H9 (cell line): ENCODE data around the gene HLA-DQB1. TPM values are rescaled to one million over a fixed set of nuclear protein-coding genes. Genes with fewer than 3 reads are reported as not detected.

Experiments used
- DNase-seq: peaks from one replicate; pipeline ENCODE4 v3.0.0-alpha.2; 2017
- H2AFZ ChIP-seq: one replicate; pipeline ENCODE4 v1.6.1; 2013; ENCODE audit warnings: mild to moderate bottlenecking, low read length, control low read depth, moderate library complexity
- H2AK5ac ChIP-seq: 2 replicates; pipeline ENCODE4 v1.6.1; 2013; ENCODE audit warnings: low read length, control low read depth, mixed read lengths; ENCODE audit not compliant: insufficient read length
- H2BK120ac ChIP-seq: one replicate; pipeline ENCODE4 v1.6.1; 2013; ENCODE audit warnings: low read depth, mild to moderate bottlenecking, low read length, control low read depth, inconsistent platforms; ENCODE audit not compliant: poor library complexity, severe bottlenecking
- H2BK12ac ChIP-seq: 2 replicates; pipeline ENCODE4 v1.6.1; 2013; ENCODE audit warnings: low read length, control low read depth, mixed read lengths, low read depth; ENCODE audit not compliant: insufficient read length
- H2BK15ac ChIP-seq: 2 replicates; pipeline ENCODE4 v1.6.1; 2013; ENCODE audit warnings: low read depth, low read length, control low read depth
- H2BK20ac ChIP-seq: one replicate; pipeline ENCODE4 v1.6.1; 2013; ENCODE audit warnings: low read depth, mild to moderate bottlenecking, low read length, control low read depth, inconsistent platforms; ENCODE audit not compliant: poor library complexity, severe bottlenecking
- H2BK5ac ChIP-seq: 2 replicates; pipeline ENCODE4 v1.6.1; 2013; ENCODE audit warnings: low read length, control low read depth, mixed read lengths; ENCODE audit not compliant: insufficient read length
- H3K14ac ChIP-seq: 2 replicates; pipeline ENCODE4 v1.6.1; 2013; ENCODE audit warnings: low read length, control low read depth; ENCODE audit not compliant: insufficient read depth
- H3K18ac ChIP-seq: 2 replicates; pipeline ENCODE4 v1.6.1; 2013; ENCODE audit warnings: low read depth, mild to moderate bottlenecking, mixed read lengths, low read length, control low read depth; ENCODE audit not compliant: insufficient read length
- H3K23ac ChIP-seq: 2 replicates; pipeline ENCODE4 v1.6.1; 2013; ENCODE audit warnings: low read length, control low read depth, mixed read lengths, low read depth; ENCODE audit not compliant: insufficient read length
- H3K23me2 ChIP-seq: 2 replicates; pipeline ENCODE4 v1.6.1; 2013; ENCODE audit warnings: low read depth, mild to moderate bottlenecking, mixed read lengths, low read length, control low read depth; ENCODE audit not compliant: insufficient read length, poor library complexity, severe bottlenecking
- H3K27ac ChIP-seq: 2 replicates; pipeline ENCODE4 v1.5.1; 2013; ENCODE audit warnings: low read length, control low read depth, mixed read lengths, low read depth; ENCODE audit not compliant: insufficient read length
- H3K27me3 ChIP-seq: 2 replicates; pipeline ENCODE4 v1.6.1; 2013; ENCODE audit warnings: low read length, control low read depth, inconsistent platforms; ENCODE audit not compliant: insufficient read depth
- H3K4ac ChIP-seq: 2 replicates; pipeline ENCODE4 v1.6.1; 2013; ENCODE audit warnings: low read depth, mild to moderate bottlenecking, control low read depth, inconsistent platforms, low read length, moderate library complexity
- H3K4me1 ChIP-seq: 2 replicates; pipeline ENCODE4 v1.6.1; 2013; ENCODE audit warnings: low read length, control low read depth, inconsistent platforms; ENCODE audit not compliant: insufficient read depth
- H3K4me2 ChIP-seq: 2 replicates; pipeline ENCODE4 v1.6.1; 2013; ENCODE audit warnings: low read length, control low read depth, mixed read lengths; ENCODE audit not compliant: insufficient read length, insufficient read depth
- H3K56ac ChIP-seq: 2 replicates; pipeline ENCODE4 v1.6.1; 2013; ENCODE audit warnings: low read depth, mild to moderate bottlenecking, mixed read lengths, low read length, control low read depth; ENCODE audit not compliant: insufficient read length
- H3K79me1 ChIP-seq: 2 replicates; pipeline ENCODE4 v1.6.1; 2013; ENCODE audit warnings: low read depth, mild to moderate bottlenecking, moderate library complexity, low read length, control low read depth, inconsistent platforms; ENCODE audit not compliant: insufficient read depth, poor library complexity, severe bottlenecking
- H3K79me2 ChIP-seq: 2 replicates; pipeline ENCODE4 v1.6.1; 2013; ENCODE audit warnings: low read length, control low read depth, inconsistent platforms; ENCODE audit not compliant: insufficient read depth
- H3K9ac ChIP-seq: 2 replicates; pipeline ENCODE4 v1.6.1; 2013; ENCODE audit warnings: low read length, control low read depth, mixed read lengths; ENCODE audit not compliant: insufficient read length; ENCODE audit errors: extremely low read depth
- H3K9me3 ChIP-seq: one replicate; pipeline ENCODE4 v1.6.1; 2013; ENCODE audit warnings: low read depth, low read length, inconsistent platforms; ENCODE audit not compliant: control insufficient read depth
- H3T11ph ChIP-seq: one replicate; pipeline ENCODE4 v1.6.1; 2013; ENCODE audit warnings: mild to moderate bottlenecking, low read length, control low read depth, inconsistent platforms
- H4K20me1 ChIP-seq: one replicate; pipeline ENCODE4 v1.6.1; 2013; ENCODE audit not compliant: control insufficient read depth, insufficient read length, insufficient read depth
- H4K5ac ChIP-seq: 2 replicates; pipeline ENCODE4 v1.6.1; 2013; ENCODE audit warnings: low read depth, mild to moderate bottlenecking, mixed read lengths, low read length, control low read depth; ENCODE audit not compliant: insufficient read length
- H4K8ac ChIP-seq: replicated peaks from 2 replicates; pipeline ENCODE4 v1.6.1; 2013; ENCODE audit warnings: low read length, control low read depth, mixed read lengths, low read depth; ENCODE audit not compliant: insufficient read length
- H4K91ac ChIP-seq: 2 replicates; pipeline ENCODE4 v1.6.1; 2013; ENCODE audit warnings: low read depth, mild to moderate bottlenecking, moderate library complexity, mixed read lengths, low read length, control low read depth; ENCODE audit not compliant: insufficient read length
- H3K27ac Mint-ChIP-seq, 3 experiments: 2 replicates in 2 of 3; 3 replicates in 1 of 3; pipeline ENCODE4 v1.8.0; 2020 to 2021; ENCODE audit warnings: mixed read lengths in 3 of 3, mild to moderate bottlenecking in 1 of 3, moderate library complexity in 1 of 3
- H3K27me3 Mint-ChIP-seq: 2 replicates; pipeline ENCODE4 v1.8.0; 2021; ENCODE audit warnings: low read depth, mild to moderate bottlenecking, moderate library complexity, mixed read lengths
- H3K36me3 Mint-ChIP-seq, 3 experiments: 2 replicates in 2 of 3; 3 replicates in 1 of 3; pipeline ENCODE4 v1.8.0; 2020 to 2021; ENCODE audit warnings: low read depth in 3 of 3, mixed read lengths in 3 of 3; ENCODE audit not compliant: insufficient read depth in 1 of 3
- H3K4me1 Mint-ChIP-seq, 2 experiments: 2 replicates each; pipeline ENCODE4 v1.8.0; 2020; ENCODE audit warnings: mixed read lengths in 2 of 2
- H3K4me3 Mint-ChIP-seq, 2 experiments: 2 replicates in 1 of 2; 3 replicates in 1 of 2; pipeline ENCODE4 v1.8.0; 2020 to 2021; ENCODE audit warnings: mild to moderate bottlenecking in 2 of 2, mixed read lengths in 2 of 2, moderate library complexity in 1 of 2
- H3K9me3 Mint-ChIP-seq, 2 experiments: 2 replicates in 1 of 2; 3 replicates in 1 of 2; pipeline ENCODE4 v1.8.0; 2020; ENCODE audit warnings: mild to moderate bottlenecking in 2 of 2, mixed read lengths in 2 of 2, moderate library complexity in 1 of 2
- WGBS: extraction: QIAGEN DNeasy Blood & Tissue Kit; methylation state at CpG from one replicate; pipeline ENCODE4 v1.1.7; 2013; ENCODE audit warnings: missing lambda C conversion rate, low lambda C conversion rate, mixed read lengths; ENCODE audit not compliant: insufficient read length; ENCODE audit errors: extremely low coverage; 5-methylcytosine and 5-hydroxymethylcytosine counted together
- total RNA-seq: library from RNA; stranded (reverse); gene quantifications from 2 replicates; pipeline ENCODE4 v1.2.1, GENCODE V29; 2021
- TF ChIP-seq, protein P1 (sequence below): fragments of 200-600 bp; sonication (generic); conservative IDR thresholded peaks from 3 replicates; pipeline ENCODE4 v1.8.0; 2021; ENCODE audit warnings: antibody characterized with exemption, mild to moderate bottlenecking

The HLA-DQB1 gene
- total RNA-seq, 1 experiment from 2014 or later, result 41.0 TPM

DNA sequence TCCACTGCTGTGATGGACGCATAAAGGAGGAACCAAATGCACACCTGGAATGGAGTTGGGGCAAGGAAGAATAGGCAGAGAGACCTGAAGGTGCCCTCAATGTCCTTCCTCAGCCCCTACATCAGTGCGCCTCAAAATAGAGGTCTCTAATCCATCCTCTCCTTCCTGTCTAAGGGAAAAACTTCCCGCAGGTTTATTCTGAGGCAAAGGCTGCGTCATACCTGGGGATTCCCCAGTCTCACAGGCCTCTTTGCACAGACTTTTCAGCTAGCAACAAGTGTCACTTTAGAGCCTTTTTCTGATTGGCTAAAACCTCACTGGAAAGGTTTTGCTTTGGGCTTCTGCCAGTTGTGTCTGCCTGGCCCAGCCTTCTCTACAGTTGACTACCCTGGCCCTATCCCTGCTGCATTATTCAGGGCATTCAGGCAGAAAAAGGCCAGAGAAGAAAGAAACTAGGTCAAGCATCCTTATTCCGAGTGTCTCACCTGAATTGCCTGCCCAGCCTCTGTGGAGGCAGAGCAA, 1.8 kb upstream of the HLA-DQB1 start:
- peaks cover 29 to 39% of the 10 kb centered on the region in 2 experiments for H3K4me1 Mint-ChIP-seq

More for the DNA sequence above, 1.8 kb upstream of the HLA-DQB1 start:
- Histone ChIP-seq H3K9me3 (no peaks in the 10 kb centered on the region), H2BK12ac (no peak overlapping the region), H3K27ac (no peak overlapping the region), H3K9ac (no peak overlapping the region), H3K23ac (no peak overlapping the region), H2BK5ac (no peak overlapping the region), H3K18ac (no peak overlapping the region), H3K79me1 (no peaks in the 10 kb centered on the region), H4K5ac (no peak overlapping the region), H3K56ac (no peak overlapping the region), H3K79me2 (no peaks in the 10 kb centered on the region), H3K27me3 (peaks cover 4% of the 10 kb centered on the region; the same call in 1 of the 2 replicates), H3K4me1 (no peaks in the 10 kb centered on the region), H2BK120ac (no peak overlapping the region), H4K8ac (no peak overlapping the region), H3K23me2 (no peaks in the 10 kb centered on the region), H2AK5ac (no peak overlapping the region), H4K20me1 (no peaks in the 10 kb centered on the region), H4K91ac (no peak overlapping the region), H3T11ph (no peak overlapping the region), H3K4ac (no peak overlapping the region), H3K4me2 (no peak overlapping the region), H2BK15ac (no peak overlapping the region), H3K14ac (no peak overlapping the region), H2BK20ac (no peak overlapping the region), H2AFZ (no peak overlapping the region)
- TF ChIP-seq, protein P1, sequence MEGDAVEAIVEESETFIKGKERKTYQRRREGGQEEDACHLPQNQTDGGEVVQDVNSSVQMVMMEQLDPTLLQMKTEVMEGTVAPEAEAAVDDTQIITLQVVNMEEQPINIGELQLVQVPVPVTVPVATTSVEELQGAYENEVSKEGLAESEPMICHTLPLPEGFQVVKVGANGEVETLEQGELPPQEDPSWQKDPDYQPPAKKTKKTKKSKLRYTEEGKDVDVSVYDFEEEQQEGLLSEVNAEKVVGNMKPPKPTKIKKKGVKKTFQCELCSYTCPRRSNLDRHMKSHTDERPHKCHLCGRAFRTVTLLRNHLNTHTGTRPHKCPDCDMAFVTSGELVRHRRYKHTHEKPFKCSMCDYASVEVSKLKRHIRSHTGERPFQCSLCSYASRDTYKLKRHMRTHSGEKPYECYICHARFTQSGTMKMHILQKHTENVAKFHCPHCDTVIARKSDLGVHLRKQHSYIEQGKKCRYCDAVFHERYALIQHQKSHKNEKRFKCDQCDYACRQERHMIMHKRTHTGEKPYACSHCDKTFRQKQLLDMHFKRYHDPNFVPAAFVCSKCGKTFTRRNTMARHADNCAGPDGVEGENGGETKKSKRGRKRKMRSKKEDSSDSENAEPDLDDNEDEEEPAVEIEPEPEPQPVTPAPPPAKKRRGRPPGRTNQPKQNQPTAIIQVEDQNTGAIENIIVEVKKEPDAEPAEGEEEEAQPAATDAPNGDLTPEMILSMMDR, result no peak
- H3K27me3 Mint-ChIP-seq, result peaks cover 22% of the 10 kb centered on the region
- peak; percentile 54 for DNase-seq
- H3K36me3 Mint-ChIP-seq, result peaks cover 6 to 8% (median 8%) of the 10 kb centered on the region in 3 experiments
- WGBS, result no CpG with 5 or more reads among the region's 5 CpGs
- no peak overlapping the region for H3K4me3 Mint-ChIP-seq
- H3K9me3 Mint-ChIP-seq, result peaks cover 11 to 14% of the 10 kb centered on the region in 2 experiments
- no peak overlapping the region for H3K27ac Mint-ChIP-seq
